ENCODE results near the gene ZNF682.
"Not testable (repeated sequence)": the region's sequence is repeated elsewhere in the genome, so short reads cannot be mapped to it uniquely, and the experiment has no call there.

ZNF682 gene

DNA sequence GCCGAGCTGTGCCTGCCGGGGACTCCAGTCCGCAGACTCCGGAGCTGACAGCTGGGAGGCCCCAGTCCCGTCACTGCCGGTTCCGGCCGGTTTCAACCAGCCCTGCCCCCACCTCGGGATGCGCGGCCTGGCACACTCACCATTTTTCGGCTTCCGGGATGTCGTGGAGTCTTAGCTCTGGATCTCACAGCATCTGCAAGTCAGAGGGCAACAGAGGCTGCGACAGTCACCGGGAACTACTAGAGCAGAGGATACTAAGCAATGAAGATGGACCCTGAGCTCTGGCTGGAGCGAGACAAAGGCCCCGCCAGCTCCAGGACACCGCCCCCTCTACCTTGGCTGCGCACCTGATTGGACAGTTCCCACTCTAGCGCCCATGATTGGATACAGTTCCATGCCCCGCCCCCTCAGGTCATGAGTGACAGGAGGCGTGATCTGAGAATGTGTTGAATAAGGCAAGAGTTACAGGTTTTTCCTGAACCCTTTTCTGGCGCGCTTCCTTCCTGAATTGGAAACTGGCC is at the start of gene ZNF682:
ZNF682 (minus strand) TSS at position 303 of the 521 bp plus-strand sequence; CDS start at position 143, 160 bp downstream.
- peak; percentile 76 to 87 (median 83) for DNase-seq

DNA sequence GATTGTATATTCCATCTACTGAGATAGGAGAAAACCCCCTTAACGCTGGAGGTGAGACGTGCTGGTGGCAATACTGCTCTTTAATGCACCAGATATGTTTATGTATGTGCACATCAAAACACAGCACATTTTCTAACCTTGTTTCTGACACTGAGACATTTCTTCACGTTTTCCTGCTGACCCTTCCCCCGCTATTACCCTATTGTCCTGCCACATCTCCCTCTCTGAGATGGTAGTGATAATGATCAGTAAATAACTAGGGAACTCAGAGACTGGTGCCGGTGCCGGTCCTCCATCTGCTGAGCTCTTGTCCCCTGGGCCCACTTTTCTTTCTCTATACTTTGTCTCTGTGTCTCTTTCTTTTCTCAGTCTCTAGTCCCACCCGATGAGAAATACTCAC is 43.6 kb upstream of the ZNF682 start:
- not testable (repeated sequence) for DNase-seq

DNA sequence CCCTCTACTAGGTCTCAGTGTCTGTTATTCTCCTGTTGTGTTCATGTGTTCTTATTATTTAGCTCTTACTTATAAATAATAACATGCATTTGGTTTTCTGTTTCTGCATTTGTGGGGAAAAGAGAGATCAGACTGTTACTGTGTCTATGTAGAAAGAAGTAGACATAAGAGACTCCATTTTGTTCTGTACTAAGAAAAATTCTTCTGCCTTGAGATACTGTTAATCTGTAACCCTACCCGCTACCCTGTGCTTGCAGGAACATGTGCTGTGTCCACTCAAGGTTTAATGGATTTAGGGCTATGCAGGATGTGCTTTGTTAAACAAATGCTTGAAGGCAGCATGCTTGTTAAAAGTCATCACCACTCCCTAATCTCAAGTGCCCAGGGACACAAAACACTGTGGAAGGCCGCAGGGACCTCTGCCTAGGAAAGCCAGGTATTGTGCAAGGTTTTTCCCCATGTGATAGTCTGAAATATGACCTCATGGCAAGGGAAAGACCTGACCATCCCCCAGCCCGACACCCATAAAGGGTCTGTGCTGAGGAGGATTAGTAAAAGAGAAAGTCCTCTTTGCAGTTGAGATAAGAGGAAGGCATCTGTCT is 43.0 kb upstream of the ZNF682 start:
- not testable (repeated sequence) for DNase-seq

- no peak for DNase-seq
Observed at GRCh38 chr19:20080656-20081055, 41.4 kb upstream of the ZNF682 start.

DNA sequence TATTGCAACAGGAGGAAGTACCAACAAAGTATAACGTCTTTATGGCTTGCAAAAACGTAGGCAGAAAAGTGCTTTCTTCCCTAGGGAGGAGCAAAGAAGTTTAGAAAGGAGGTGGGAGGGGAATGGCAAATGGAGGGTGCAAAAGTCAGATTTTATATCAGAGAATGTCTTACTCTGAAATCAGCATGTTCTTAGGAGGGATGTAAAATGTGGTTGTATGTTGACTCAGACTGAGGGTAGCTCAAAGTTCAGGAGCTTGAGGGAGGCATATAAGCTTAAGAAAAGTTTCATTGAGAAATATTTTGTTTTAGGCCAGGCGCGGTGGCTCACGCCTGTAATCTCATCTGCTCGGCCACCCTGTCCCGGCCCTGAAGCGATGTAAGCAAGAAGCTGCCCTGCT is 40.2 kb upstream of the ZNF682 start:
- DNase-seq: no peak

- no peak for DNase-seq
Observed at GRCh38 chr19:20078581-20079031, 39.3 kb upstream of the ZNF682 start.

DNA sequence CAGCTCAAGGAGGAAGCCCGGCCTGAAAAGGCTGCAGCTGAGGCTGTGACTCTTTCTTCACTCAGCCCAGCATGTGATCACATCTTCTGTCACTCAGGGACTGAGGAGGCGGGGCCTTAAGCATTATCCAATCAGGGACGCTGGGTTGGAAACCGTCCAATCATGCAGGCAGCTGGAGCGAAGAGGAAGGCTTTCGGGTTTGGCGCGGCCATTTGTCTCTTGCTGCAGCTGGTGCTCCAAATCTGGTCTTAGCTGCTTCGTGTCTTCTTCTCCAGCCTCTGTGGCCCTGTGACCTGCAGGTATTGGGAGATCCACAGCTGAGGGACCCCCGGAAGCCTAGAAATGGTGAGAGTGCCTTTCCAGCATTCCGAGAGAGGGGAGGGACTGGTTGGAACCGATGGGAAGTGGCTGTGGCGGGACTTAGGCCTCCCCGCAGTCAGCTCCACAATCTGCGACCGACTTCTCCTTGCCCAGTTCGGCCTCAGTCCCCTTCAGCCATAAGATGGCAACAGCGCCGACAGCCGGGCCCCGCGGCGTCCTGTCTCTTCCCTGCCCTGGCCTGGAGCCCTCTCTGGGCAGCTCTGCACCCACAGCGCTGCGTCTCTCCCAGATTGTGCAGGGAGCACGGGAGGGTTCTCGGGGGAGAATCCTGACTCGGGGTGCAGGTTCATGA is 38.6 kb upstream of the ZNF682 start, which contains the start of gene ZNF90:
ZNF90 (plus strand) TSS at position 210 of the 673 bp plus-strand sequence; CDS start at position 343, 133 bp downstream.
- DNase-seq: peak; percentile 61 to 70 (median 69)

- DNase-seq: no peak
Observed at GRCh38 chr19:20072936-20073335, 33.6 kb upstream of the ZNF682 start.

- no peak for DNase-seq
Observed at GRCh38 chr19:20070691-20071090, 31.4 kb upstream of the ZNF682 start.

- not testable (repeated sequence) for DNase-seq
Observed at GRCh38 chr19:20068559-20068958, 29.3 kb upstream of the ZNF682 start.

DNA sequence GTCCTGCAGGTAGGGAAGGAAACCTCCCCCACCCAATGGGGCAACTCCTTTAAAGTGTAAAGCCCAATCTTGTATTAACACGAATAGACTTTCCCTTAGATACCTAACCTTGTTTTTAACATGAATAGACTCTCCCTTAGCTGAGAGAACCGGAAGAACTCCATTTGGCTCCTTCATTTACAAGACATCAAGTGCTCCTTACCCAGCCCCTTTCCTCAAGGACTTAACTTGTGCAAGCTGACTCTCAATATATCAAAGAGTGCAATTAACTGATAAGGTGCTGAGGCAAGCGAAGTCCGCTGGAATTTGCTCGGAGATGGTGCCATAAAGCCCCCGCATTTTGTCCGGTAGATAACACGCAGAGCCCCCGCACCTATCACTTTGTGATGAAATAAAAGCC is 28.6 kb upstream of the ZNF682 start:
- DNase-seq: no peak

- DNase-seq: no peak
Observed at GRCh38 chr19:20066861-20067260, 27.6 kb upstream of the ZNF682 start.

- no peak for DNase-seq
Observed at GRCh38 chr19:20060282-20060681, 21.0 kb upstream of the ZNF682 start.

DNA sequence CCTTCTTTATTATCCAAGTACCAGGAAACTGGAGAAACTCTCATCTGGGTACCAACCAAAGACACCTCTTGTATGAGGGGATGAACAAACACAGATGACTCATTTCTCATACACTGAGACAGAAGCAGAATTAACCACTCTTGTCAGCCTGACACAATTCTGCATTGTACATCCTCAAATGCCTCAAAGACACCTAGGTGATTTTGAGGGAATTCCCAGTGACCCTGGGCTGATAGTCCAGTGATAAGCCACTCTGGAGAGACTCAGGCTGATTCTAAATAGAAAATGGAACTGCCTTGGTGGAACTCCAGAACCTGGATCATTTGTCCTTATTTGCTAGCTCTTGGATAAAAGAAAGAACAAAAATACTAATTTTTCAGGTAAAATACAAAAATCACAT is 19.4 kb upstream of the ZNF682 start:
- DNase-seq: not testable (repeated sequence)

- peak; percentile 9 to 59 (median 15) for DNase-seq
Observed at GRCh38 chr19:20051841-20052768, 12.8 kb upstream of the ZNF682 start.

GRCh38 chr19:20045742-20046141 is 6.4 kb upstream of the ZNF682 start:
- DNase-seq: not testable (repeated sequence)

GRCh38 chr19:20044663-20045062 is 5.4 kb upstream of the ZNF682 start:
- DNase-seq: no peak

DNA sequence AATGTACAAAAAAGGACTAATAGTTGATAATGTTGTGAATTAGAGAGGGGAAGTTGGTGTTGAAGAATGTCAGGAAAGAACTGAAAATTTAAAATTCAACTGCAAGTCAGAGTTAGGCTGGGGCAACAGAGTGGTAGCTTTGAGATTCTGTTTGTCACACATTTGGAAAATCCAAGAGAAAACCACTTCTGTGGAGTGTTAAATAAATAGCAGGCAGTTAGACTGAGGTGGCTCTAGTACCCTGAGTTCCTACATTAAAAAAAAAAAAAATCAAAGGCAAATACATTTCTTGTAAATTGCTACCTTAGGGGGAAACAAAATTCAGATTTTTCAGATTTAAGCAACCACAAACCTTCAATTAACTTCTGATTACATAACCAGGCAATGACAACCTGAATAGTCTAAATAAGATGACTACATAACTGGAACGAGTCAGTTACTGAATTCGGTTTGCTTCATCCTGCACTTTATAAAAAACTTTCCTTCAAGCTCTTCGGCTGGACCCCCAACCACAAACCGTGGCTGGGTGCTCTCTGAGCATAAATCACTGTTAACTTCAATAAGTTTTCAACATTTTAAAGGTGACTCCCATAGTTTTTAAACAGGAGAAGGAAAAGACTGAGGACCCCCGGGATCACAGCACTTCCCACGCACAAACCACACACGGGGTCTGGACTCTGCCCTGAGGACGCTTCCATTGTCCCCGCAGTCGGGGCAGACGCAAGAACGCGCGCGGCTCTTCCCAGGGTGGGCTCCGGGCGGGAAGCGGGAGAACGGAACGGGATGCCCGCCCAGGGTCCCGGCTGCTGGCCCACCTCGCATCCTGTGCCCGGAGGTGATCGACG is 725 bp downstream of the ZNF682 start:
- no peak for DNase-seq

GRCh38 chr19:20035935-20036334 is 3.4 kb downstream of the ZNF682 start:
- no peak for DNase-seq

- DNase-seq: no peak
Observed at GRCh38 chr19:20028611-20029010, 10.7 kb downstream of the ZNF682 start.

DNA sequence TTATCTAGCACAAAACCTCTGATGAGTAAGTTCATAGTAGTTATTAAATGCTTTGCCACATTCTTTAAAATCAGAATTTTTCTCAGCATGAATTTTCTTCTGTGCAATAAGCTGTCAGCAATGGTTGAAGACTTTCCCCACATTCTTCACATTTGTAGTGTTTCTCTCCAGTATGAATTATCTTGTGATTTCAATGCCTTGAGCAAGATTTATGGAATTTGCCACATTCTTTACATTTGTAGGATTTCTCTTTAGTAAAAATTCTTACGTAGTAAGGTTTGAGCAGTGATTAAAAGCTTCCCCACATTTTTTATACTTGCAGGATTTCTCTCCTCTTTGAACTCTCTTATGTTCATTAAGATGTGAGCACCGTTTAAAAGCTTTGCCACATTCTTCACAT is 33.6 kb downstream of the ZNF682 start:
- DNase-seq: no peak

DNA sequence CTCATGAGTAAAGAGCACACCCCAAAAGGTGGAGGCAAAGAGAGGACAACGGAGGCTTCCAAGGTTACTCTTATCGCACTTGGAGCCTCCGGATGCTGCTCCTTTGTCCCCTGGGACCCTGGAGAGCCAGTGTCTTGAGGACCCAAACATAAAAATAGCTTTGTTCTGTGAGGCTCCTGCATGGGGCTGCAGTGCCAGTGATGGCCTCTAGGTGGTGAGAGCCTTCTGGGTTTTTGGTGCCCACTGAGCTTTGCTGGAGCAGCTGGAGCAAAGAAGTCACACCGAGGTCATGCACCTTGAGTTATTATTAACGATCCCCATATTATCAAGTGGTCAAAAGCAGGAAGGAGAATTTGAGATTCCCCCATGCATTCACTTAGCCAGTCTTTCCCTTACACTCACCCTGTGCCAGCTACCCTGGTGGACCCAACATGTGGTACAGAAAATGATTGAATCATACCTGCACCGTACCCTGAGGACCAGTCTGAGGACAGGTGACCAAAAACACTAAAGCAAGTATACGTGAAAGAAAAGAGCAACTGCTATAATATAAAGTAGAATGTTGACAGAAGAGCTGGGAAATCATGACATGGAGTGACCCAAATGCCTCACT is 41.5 kb downstream of the ZNF682 start:
- DNase-seq: peak in 3 of 4 experiments; percentile 5 to 10 (median 6)

Data from activated CD4-positive, CD25-positive, alpha-beta regulatory T cell (primary cell).